Endothelial cell of umbilical vein (primary cell): ENCODE measurements around the gene LRCH3. TPM values are rescaled to one million over a fixed set of nuclear protein-coding genes. Genes with fewer than 3 reads are reported as not detected.

ENCODE experiments used
- BruUV-seq: library from RNA; stranded (reverse); fragments of 400-500 nt; replicated peaks from 2 replicates; lab custom pipeline; 2021; lab: Mats Ljungman, UMichigan
- CTCF ChIA-PET: fragments of 300-600, 350-600 bp; sonication (Branson Sonifier 250); formaldehyde crosslinking; loops from one replicate; lab custom pipeline; 2021; ENCODE audit warnings: antibody characterized with exemption, inconsistent platforms; lab: Charles Lee
- POLR2A ChIA-PET: fragments of 300-600, 350-600 bp; sonication (Branson Sonifier 250); formaldehyde crosslinking; loops from one replicate; lab custom pipeline; 2021; ENCODE audit warnings: antibody characterized with exemption, inconsistent platforms; lab: Charles Lee
- DNase-seq: peaks from one replicate; pipeline ENCODE4 v3.0.0-alpha.2; 2011; ENCODE audit warnings: low read depth, low spot score
- FAIRE-seq: peaks from 2 replicates; lab custom pipeline; 2011; peaks lifted over from hg19 to GRCh38; lab: Jason Lieb, UNC
- H2AFZ ChIP-seq: 2 replicates; pipeline ENCODE4 v1.6.0; 2012; ENCODE audit warnings: low read depth, low read length, control low read depth, inconsistent platforms
- H3K27ac ChIP-seq: 2 replicates; pipeline ENCODE4 v1.5.1; 2011; ENCODE audit warnings: low read depth, mild to moderate bottlenecking, control low read depth, low read length, moderate library complexity; ENCODE audit not compliant: insufficient read depth
- H3K27me3 ChIP-seq, 2 experiments: 2 replicates each; pipeline versions ENCODE4 v1.6.0 to v1.6.1; 2011; ENCODE audit warnings: low read length in 2 of 2, mixed read lengths in 1 of 2; ENCODE audit not compliant: control insufficient read depth in 2 of 2, insufficient read depth in 2 of 2
- H3K36me3 ChIP-seq, 2 experiments: 2 replicates in 1 of 2; 3 replicates in 1 of 2; pipeline ENCODE4 v1.5.1; 2011; ENCODE audit warnings: low read length in 2 of 2, mild to moderate bottlenecking in 1 of 2, moderate library complexity in 1 of 2; ENCODE audit not compliant: control insufficient read depth in 2 of 2, insufficient read depth in 2 of 2; ENCODE audit errors: extremely low read depth in 1 of 2
- H3K4me1 ChIP-seq: 3 replicates; pipeline ENCODE4 v1.5.1; 2011; ENCODE audit warnings: mild to moderate bottlenecking, low read length; ENCODE audit not compliant: control insufficient read depth, insufficient read depth; ENCODE audit errors: extremely low read depth
- H3K4me2 ChIP-seq: 2 replicates; pipeline ENCODE4 v1.6.1; 2011; ENCODE audit warnings: low read length, control low read depth, mixed read lengths; ENCODE audit not compliant: insufficient read depth
- H3K4me3 ChIP-seq, 3 experiments: fragments of 200-600 bp in 1 of 3; sonication (generic), shearing (Covaris generic) in 1 of 3; replicated peaks in 1 of 3; 2 replicates each; pipeline ENCODE4 v1.5.1; 2011 to 2016; ENCODE audit warnings: control low read depth in 3 of 3, low read length in 3 of 3, mild to moderate bottlenecking in 2 of 3, inconsistent platforms in 1 of 3, low read depth in 1 of 3, moderate library complexity in 1 of 3; ENCODE audit not compliant: insufficient read depth in 1 of 3
- H3K79me2 ChIP-seq: 2 replicates; pipeline ENCODE4 v1.6.0; 2012; ENCODE audit warnings: low read length, inconsistent platforms; ENCODE audit not compliant: control insufficient read depth, insufficient read depth
- H3K9ac ChIP-seq: replicated peaks from 2 replicates; pipeline ENCODE3; 2011; ENCODE audit warnings: low read length, control low read depth; ENCODE audit not compliant: insufficient read depth; ENCODE audit errors: extremely low read depth
- H3K9me1 ChIP-seq: replicated peaks from 3 replicates; pipeline ENCODE4 v1.6.0; 2011; ENCODE audit warnings: mild to moderate bottlenecking, low read length; ENCODE audit not compliant: control insufficient read depth, insufficient read depth; ENCODE audit errors: extremely low read depth
- H3K9me3 ChIP-seq: replicated peaks from 2 replicates; pipeline ENCODE4 v1.5.1; 2012; ENCODE audit warnings: low read length, inconsistent platforms; ENCODE audit not compliant: control insufficient read depth, insufficient read depth
- H4K20me1 ChIP-seq: replicated peaks from 2 replicates; pipeline ENCODE3; 2011; ENCODE audit warnings: mild to moderate bottlenecking, low read length; ENCODE audit not compliant: control insufficient read depth, insufficient read depth; ENCODE audit errors: extremely low read depth
- EZH2 ChIP-seq: IDR thresholded peaks from 2 replicates; pipeline ENCODE4 v1.6.1; 2012; ENCODE audit warnings: borderline replicate concordance, low read depth, mild to moderate bottlenecking, moderate library complexity, low read length, inconsistent platforms; ENCODE audit not compliant: severe bottlenecking
- FOS ChIP-seq: IDR thresholded peaks from 2 replicates; pipeline ENCODE4 v1.6.1; 2011; ENCODE audit warnings: mild to moderate bottlenecking, low read length, moderate library complexity, borderline replicate concordance; ENCODE audit not compliant: insufficient read depth
- GATA2 ChIP-seq: IDR thresholded peaks from 2 replicates; pipeline ENCODE4 v1.7.0; 2011; ENCODE audit warnings: low read depth, mild to moderate bottlenecking, moderate library complexity, mixed read lengths, low read length; ENCODE audit not compliant: insufficient read length, insufficient read depth
- JUN ChIP-seq: IDR thresholded peaks from 2 replicates; pipeline ENCODE4 v1.6.1; 2011; ENCODE audit warnings: borderline replicate concordance, low read depth; ENCODE audit not compliant: insufficient read length, insufficient read depth
- MYC ChIP-seq: IDR thresholded peaks from one replicate; pipeline ENCODE4 v1.6.1; 2011; ENCODE audit warnings: mild to moderate bottlenecking, low read depth, low read length
- POLR2A ChIP-seq: IDR thresholded peaks from 2 replicates; pipeline ENCODE4 v1.6.1; 2012; ENCODE audit warnings: low read depth, mild to moderate bottlenecking, control low read depth, low read length
- POLR2AphosphoS5 ChIP-seq: IDR thresholded peaks from 2 replicates; pipeline ENCODE4 v1.6.1; 2012; ENCODE audit warnings: low read depth, mild to moderate bottlenecking, control low read depth, low read length, moderate library complexity; ENCODE audit not compliant: insufficient read depth
- dilution Hi-C: fragments of 300-500 bp; cut with MboI; formaldehyde crosslinking; loops from one replicate; pipeline ENCODE4 v1.15.0; 2019; ENCODE audit warnings: low sequenced_read_pairs; ENCODE audit not compliant: extremely low pct_ligation_motif_present
- intact Hi-C: fragments of 100-400 bp; cut with micrococcal nuclease; formaldehyde crosslinking; loops from one replicate; pipeline ENCODE4 v1.10.0; 2022
- polyA plus RNA-seq, 4 experiments: library from polyadenylated mRNA; depleted of rRNA in 3 of 4; stranded (reverse) in 3 of 4; unstranded in 1 of 4; fragments of >200 nt; gene quantifications; 2 replicates each; pipeline versions ENCODE4 v1.2.1 to v1.2.3, GENCODE V29; 2011 to 2012; ENCODE audit warnings: missing spikeins in 1 of 4
- total RNA-seq: library from RNA; stranded (reverse); gene quantifications from 2 replicates; pipeline ENCODE4 v1.2.3, GENCODE V29; 2021
- TF ChIP-seq, protein P1 (sequence below): IDR thresholded peaks from 2 replicates; pipeline ENCODE4 v1.6.1; 2011; ENCODE audit not compliant: insufficient read depth, insufficient read length
- TF ChIP-seq, protein P2 (sequence below), 2 donors: IDR thresholded peaks; 1 replicate in 1 of 2; 2 replicates in 1 of 2; pipeline ENCODE4 v1.5.1; 2011; ENCODE audit warnings: low read length in 2 of 2, mild to moderate bottlenecking in 2 of 2, moderate library complexity in 2 of 2, control low read depth in 1 of 2, inconsistent platforms in 1 of 2, low read depth in 1 of 2; ENCODE audit not compliant: insufficient read depth in 1 of 2; ENCODE audit errors: extremely low read depth in 1 of 2

The LRCH3 gene
- total and polyA plus RNA-seq, 2 donors (not counting 3 experiments of a cell fraction or from before 2014, with no cell fraction given), result 43.9 to 60.3 TPM

DNA sequence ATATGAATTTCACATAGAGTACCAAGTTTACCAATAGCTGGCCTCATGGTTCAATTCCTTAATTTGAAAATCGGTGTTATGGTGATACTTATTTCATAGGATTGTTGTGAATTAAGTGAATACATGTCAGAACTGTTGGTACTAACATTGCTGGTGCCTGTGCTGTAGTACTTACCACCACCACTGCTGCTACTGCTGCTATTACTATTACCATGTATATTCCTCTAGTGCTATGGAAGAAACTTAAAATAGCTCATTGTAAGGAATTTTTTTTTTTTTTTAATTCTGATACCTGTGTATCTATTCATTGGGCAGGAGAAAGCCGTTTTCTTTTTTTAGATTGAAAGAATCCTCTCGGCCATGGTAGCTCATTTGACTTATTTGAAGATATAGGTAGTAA is 37.8 kb upstream of the LRCH3 start:
- TF ChIP-seq, protein P1, sequence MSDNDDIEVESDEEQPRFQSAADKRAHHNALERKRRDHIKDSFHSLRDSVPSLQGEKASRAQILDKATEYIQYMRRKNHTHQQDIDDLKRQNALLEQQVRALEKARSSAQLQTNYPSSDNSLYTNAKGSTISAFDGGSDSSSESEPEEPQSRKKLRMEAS, result no peak
- TF ChIP-seq MYC (no peak), JUN (no peak), GATA2 (no peak)
- Histone ChIP-seq H2AFZ (no peak overlapping the region), H3K9me3 (no peaks in the 10 kb centered on the region), H3K9me1 (no peaks in the 10 kb centered on the region), H3K79me2 (peaks cover 61% of the 10 kb centered on the region), H3K27me3 (no peaks in the 10 kb centered on the region), H3K27ac (no peak overlapping the region), H4K20me1 (peaks cover 8% of the 10 kb centered on the region), H3K4me3 (no peak overlapping the region), H3K4me2 (no peak overlapping the region), H3K4me1 (peaks cover 16% of the 10 kb centered on the region), H3K9ac (no peak overlapping the region), H3K36me3 (peaks cover 0 to 2% of the 10 kb centered on the region in 2 experiments)
- FAIRE-seq, result no peak
- DNase-seq, result no peak
- dilution Hi-C loops, result no loop called here
- no TSS peak for BruUV-seq
- ChIA-PET POLR2A (no interaction called here), CTCF (no interaction called here)
- intact Hi-C loops, result no loop called here

DNA sequence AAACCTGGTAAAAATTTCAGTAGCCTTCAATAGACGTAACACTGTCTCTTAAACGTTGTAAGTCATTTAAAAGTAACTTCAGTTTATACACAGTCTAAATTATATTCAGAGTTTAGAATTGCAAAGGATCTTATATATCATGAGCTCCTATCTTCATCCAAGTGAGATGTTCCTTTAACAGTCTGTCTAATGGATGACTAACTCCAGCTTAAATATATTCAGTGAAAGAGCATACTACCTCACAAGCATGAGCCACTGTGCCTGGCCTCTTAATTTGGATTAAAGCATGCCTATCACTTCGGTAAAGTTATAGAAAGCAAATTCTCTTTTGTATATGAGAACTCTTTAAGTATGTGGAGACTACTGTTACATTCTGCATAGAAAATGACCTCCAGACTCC is 34.4 kb upstream of the LRCH3 start:
- Histone ChIP-seq H3K36me3 (peaks cover 0 to 2% of the 10 kb centered on the region in 2 experiments), H3K9ac (no peak overlapping the region), H2AFZ (no peak overlapping the region), H3K4me3 (no peak overlapping the region), H3K27ac (no peak overlapping the region), H3K9me3 (no peaks in the 10 kb centered on the region), H3K79me2 (peaks cover 65% of the 10 kb centered on the region), H3K9me1 (no peaks in the 10 kb centered on the region), H3K4me2 (no peak overlapping the region), H3K27me3 (no peaks in the 10 kb centered on the region), H3K4me1 (peaks cover 7% of the 10 kb centered on the region), H4K20me1 (peaks cover 8% of the 10 kb centered on the region)
- ChIA-PET CTCF (no interaction called here), POLR2A (no interaction called here)
- FAIRE-seq, result no peak
- TF ChIP-seq, protein P2, sequence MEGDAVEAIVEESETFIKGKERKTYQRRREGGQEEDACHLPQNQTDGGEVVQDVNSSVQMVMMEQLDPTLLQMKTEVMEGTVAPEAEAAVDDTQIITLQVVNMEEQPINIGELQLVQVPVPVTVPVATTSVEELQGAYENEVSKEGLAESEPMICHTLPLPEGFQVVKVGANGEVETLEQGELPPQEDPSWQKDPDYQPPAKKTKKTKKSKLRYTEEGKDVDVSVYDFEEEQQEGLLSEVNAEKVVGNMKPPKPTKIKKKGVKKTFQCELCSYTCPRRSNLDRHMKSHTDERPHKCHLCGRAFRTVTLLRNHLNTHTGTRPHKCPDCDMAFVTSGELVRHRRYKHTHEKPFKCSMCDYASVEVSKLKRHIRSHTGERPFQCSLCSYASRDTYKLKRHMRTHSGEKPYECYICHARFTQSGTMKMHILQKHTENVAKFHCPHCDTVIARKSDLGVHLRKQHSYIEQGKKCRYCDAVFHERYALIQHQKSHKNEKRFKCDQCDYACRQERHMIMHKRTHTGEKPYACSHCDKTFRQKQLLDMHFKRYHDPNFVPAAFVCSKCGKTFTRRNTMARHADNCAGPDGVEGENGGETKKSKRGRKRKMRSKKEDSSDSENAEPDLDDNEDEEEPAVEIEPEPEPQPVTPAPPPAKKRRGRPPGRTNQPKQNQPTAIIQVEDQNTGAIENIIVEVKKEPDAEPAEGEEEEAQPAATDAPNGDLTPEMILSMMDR (IDR thresholded peaks at IDR 0.05; ENCODE audit: extremely low read depth in 1 of 2, insufficient read depth in 1 of 2, low read depth in 1 of 2, low read length in 2 of 2), result no peak
- TF ChIP-seq POLR2A, result no peak
- no peak for TF ChIP-seq MYC
- no peak for TF ChIP-seq EZH2
- TF ChIP-seq FOS, result no peak
- TF ChIP-seq, protein P1, result no peak
- TF ChIP-seq GATA2, result no peak
- no peak for TF ChIP-seq JUN
- no peak for TF ChIP-seq POLR2AphosphoS5
- BruUV-seq, result no TSS peak
- dilution Hi-C loops (no loop called here), intact Hi-C loops (no loop called here)
- DNase-seq, result no peak
